GM18505 (cell line): ENCODE results near the gene ODF4.
"Not testable (repeated sequence)": the region's sequence is repeated elsewhere in the genome, so short reads cannot be mapped to it uniquely, and the experiment has no call there.

ENCODE experiments used
- ATAC-seq: cut with Tn5 transposase; IDR thresholded peaks from one replicate; pipeline ENCODE4 v1.9.1; 2021; ENCODE audit not compliant: unreplicated experiment
- POLR2A ChIP-seq: IDR thresholded peaks from 4 replicates; pipeline ENCODE4 v1.6.1; 2011; ENCODE audit warnings: borderline replicate concordance; ENCODE audit not compliant: insufficient read depth, insufficient read length; ENCODE audit errors: extremely low read depth

ODF4 gene

DNA sequence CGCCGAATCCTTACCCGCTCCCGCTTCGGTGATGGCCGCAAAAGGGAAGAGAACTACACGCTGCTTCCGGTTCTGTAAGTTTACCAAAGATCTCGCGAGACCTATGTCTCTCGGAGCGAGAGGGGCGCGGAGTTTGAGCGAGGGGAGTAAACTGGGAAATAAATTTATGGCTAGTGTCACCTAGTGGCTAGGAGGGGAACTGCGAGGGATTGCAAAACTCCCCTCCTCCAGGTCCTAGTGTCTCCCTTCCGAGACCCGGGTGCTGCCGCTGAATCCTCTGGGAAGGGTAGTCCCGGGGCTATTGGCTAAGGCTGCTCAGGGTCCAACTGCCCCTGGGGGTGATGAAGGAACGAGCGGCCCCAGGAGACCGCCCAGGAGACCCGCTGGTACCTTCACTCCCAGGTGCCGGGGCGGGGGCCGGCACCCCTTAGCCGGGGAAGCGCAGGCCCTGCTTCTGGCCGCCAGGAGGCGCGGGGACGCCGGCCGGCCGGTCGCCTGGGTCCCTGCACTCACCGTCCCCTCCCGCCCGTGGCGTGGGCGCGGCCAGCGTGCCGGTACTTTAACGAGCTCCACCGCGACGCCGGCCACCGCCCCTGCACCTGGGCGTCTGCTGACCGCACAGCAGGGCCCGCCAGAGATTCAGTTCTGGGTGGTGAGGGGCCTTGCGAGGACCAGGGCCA is 43.6 kb downstream of the ODF4 start, which contains the start of gene RPL26:
Gene RPL26, minus strand, starts transcription at position 51 of the 680 bp plus-strand sequence. CDS start 883 bp downstream, outside the sequence.
- peak; percentile 90 for ATAC-seq
- TF ChIP-seq POLR2A, result peak; percentile 99

DNA sequence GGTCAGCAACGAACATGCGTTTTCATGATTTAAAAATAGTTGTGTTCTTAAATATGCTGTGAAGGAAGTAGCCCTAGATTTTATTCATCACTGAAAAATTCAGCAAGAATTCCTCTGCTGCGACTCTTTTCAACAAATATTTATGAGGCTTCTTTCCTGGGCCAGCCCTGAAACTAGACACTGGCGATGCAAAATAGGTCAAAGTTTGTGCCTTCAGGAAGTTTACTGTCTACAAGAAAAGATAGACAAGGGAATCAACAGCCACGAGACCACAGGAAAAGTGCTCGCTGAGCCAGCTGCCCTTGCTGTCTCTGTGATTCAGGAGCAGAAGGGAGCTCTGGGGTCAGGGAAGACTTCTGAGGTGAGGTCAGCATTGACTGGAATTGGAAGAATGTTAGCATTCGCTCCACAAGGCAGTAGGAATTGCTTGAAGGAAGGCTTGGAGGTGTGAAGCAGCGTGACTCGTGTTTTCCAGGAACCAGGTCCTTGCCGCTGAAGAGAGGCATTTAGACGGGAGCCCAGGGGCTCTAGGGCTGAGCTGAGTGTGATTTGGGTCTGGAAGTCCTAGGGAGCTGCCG is 45.2 kb downstream of the ODF4 start:
- no peak for TF ChIP-seq POLR2A
- ATAC-seq, result no peak

DNA sequence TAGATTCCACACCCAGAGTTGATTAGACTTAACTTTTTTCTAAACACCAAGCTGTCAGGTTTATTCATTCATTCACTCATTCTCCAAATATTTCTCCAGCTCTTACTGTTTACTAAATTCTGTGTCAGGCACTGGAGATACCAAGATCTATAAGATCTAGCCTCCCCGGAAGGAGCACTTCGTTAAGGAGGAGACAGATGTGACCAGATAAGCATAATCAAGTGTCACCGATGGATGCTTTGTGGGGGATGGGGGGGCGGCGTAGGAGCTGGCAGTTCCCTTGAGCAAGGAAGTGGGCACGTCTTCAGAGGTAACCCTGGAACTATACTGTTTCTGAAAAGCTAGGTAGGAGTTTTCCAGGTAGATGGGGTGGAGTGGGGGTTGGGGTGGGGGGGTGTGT is 47.2 kb downstream of the ODF4 start:
- no peak for TF ChIP-seq POLR2A
- no peak for ATAC-seq

DNA sequence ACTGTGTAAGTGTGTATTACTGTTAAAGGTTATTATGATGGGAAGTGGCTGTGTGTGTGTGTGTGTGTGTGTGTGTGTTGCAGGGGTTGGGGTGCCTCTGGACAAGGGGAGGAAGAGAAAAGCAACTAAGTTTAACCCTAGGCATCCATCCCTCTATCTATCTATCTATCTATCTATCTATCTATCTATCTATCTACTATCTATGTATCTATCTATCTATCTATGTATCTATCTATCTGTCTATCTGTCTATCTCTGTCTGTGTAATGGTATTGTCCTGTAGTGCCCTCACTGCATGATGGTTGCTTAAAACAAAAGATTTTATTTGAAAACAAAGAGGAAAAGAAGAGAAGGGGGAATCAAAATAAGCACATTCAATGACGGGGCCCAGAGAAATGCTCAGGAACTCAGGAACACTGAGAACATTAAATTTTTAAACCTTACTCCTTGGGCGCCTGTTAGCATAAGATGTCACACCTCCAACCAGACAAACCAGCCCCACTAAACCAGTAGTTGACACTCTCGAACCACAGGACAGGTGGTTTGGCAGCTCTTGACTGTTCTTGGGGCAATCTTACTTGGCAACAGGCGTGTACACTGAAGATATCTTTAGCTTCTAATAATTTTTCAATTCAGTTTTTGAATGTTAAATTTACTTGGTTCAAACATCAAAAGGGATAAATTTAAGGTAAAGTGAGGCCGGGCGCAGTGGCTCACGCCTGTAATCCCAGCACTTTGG is 48.4 kb downstream of the ODF4 start:
- ATAC-seq, result no peak
- no peak for TF ChIP-seq POLR2A

DNA sequence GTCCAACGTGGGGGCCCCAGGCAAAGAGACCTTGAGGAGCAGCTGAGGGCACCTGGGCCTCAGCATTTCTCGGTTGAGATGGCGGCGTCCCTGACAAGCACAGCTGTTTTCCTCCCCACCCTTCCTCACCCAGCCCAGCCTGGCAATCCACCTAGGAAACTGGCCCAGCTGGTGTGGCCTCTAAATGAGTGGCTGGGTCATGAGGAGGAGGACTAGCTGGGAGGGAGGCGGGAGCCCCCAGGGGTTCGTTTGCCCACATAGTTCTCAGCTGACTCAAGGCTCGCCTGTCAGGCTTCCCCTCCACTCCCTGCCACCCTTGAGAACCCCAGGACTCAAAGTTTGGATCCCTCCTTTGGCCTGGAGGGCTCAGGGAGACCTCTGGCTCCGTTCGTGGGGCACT is 52.1 kb downstream of the ODF4 start:
- no peak for ATAC-seq
- no peak for TF ChIP-seq POLR2A

DNA sequence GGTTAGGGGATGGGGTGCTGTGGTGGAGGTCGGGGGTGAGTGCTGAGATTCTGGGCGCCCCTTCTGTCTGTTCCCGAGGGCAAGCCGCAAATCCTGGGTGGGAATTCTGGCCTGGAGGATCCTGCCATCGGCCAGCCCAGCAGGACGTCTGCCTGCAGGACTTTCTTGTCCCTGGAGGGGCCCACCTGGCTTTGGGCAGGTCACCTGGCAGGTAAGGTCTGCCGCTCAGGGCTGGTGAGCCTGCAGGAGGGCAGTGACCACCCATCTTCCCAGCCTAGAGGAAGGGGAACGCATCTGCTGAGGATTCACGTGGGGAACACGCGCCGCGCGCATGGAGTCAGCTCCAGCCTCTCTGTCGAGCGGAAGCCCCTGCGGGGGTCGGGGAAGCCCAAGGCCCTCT is 52.6 kb downstream of the ODF4 start:
- no peak for TF ChIP-seq POLR2A
- ATAC-seq, result no peak

DNA sequence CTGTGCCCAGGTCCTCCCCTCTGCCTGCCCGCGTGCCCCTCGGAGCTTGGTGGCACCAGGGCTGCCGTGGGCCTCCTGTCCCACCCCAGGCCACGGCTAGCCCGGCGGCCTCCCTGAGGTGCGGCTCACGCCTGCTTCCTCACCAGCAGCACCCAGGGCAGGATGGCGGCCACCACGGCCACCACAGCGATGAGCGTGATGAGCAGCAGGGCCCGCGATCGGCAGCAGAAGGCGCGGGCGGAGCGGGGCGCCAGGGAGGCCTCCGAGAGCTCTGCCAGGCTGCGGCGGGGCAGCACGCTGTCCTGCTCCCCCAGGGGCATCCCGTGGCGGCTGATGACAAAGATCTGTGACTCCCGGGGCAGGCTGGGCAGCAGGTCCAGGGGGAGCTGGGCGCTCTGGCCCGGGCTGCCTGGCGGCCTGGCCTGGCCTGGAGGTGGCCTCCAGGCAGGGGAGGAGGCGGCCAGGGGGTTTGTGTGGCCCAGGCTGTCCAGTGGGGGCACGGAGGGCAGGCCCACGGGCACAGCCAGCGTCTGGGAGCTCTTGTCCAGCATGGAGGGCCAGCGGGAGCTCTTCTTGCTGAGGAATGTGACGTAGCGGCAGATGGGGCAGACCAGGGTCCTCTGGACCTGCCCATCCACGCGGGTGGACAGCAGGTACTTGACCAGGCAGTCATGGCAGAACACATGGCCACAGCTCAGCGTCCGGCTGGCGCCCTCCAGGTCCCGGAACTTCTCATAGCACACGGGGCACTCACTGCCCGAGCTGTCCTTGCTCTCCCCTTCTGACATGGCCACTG is 53.2 kb downstream of the ODF4 start:
- no peak for TF ChIP-seq POLR2A
- no peak for ATAC-seq

DNA sequence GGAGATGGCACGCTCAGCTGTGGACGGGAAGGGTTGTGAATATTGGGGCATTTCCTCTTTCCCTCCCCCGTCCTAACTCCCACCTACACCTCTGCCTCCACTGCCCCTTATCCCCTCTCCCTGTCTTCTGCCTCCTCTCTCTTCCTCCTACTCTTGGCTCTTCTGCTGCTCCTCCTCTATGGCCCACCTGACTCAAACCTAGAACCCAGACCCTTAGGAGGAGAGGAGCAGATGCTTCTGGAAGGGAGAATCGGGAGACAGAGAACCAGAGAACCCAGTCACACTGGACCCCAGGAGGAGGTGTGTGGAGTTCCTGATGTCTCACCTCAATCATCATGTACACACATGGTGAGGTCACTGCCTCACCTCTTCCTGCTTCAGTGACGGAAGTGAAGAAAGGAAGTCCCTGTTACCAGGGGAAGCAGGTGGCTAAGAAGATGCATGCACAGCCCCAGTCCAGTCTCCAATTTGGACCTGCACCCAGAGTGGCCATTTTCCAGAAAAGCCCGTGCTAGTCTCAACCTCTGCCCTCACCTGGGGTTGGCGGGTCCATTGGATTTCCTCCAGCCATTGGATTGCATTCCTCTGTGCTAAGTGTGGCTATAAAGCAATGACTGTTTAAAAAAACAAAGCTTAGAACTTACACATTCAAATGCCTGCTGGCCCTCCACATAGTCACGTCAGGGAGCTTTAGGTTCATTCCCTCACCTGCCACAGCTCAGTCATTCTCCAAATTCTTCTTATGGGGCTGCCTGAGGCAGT is 54.0 kb downstream of the ODF4 start:
- no peak for TF ChIP-seq POLR2A
- no peak for ATAC-seq

DNA sequence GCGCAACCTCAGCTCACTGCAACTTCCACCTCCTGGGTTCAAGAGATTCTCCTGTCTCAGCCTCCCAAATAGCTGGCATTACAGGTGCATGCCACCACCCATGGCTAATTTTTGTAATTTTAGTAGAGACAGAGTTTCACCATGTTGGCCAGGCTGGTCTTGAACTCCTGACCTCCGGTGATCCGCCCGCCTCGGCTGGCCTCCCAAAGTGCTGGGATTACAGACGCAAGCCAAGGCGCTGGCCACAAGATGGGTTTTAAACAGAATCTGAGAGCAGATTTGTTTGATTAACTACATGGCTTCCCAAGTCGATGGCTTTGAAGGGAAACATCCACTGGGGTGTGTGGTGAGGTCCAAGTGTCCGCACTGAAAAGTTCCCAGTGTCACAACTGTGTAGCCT is 54.9 kb downstream of the ODF4 start:
- not testable (repeated sequence) for ATAC-seq
